GM19240 (cell line): ENCODE measurements around the gene WWOX.

ENCODE experiments used
- DNase-seq: peaks from one replicate; pipeline ENCODE4 v3.0.0; 2011; ENCODE audit warnings: low spot score; ENCODE audit not compliant: insufficient read length

WWOX gene

DNA sequence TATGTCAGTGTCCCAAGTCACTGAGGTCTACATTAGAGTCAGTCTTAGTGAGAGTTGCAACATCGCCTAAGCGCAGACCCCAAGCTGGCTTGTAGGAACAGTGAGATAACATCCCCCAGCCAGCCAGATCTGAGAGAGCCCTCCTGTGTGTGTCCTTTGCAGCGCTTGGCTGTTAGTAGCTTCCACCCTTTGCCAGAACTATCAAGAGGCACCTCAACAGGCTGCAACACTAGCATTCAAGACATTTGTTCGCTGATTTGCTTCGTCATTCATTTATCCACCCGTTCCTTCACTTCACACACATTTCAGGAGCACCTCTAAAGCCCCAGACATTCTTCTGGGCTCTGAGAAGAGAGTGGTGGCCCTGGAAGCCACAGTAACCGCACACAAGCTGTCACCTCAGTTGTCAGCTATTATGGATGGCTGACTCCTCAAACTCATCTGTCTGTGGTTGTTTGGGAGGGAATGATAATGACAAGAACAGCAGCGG lies 289.6 kb downstream of the WWOX start:
- no peak for DNase-seq

DNA sequence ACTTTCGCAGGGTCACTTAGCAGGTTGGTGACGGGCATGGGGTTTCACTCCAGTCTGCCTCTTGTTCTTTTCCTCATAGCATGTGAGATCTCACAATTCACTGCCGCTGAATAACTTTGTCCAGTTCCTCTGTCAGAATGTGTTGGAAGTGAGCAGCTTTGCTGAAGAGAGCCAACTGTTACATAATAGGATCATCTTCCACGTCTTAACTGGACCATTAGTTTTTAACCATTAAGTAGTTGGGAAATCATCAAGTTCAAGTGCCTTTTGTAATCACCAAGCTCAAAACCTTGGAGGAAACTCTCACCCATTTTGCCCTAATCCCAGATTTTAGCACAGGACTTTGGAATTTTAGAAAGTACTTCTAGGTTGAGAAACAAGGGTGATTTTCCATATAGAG lies 290.6 kb downstream of the WWOX start:
- no peak for DNase-seq

DNA sequence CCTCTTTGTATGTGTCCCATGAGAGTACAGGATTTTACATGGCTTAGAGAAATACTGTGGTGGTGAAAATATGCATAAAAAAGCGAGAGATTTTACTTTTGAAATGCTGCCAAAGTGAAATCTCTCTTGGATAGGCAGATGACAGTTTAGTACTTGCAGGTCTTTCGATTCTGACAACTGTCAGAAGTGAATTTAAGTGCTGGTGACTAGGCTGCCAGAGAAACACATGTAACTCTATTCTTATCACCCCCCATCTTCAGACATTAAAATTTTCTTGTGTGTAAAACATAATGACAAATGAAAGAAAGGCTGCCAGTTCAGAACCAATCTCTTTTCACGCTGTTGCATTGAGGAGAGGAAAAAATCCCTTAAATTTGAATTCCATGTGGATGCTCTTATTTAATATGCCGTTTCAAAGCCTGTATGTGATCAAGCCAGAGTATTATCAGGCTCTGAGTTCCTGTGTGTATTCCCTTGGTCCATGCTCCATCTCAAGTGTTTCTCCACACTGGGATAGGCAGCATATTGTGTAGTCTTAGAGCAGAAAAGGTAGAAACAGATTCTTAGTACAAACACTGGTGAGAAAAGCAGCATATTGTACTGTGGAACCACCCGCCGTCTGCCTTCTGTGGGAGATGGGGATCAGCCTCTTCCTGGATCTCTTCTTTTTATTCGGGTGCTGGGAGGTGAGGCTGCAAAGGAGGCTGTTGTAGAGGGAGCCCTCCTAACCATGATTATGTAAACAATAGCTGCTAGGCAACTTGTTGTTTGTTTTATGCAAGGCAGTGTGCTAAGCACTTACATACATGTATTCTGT lies 291.3 kb downstream of the WWOX start:
- DNase-seq: no peak

DNA sequence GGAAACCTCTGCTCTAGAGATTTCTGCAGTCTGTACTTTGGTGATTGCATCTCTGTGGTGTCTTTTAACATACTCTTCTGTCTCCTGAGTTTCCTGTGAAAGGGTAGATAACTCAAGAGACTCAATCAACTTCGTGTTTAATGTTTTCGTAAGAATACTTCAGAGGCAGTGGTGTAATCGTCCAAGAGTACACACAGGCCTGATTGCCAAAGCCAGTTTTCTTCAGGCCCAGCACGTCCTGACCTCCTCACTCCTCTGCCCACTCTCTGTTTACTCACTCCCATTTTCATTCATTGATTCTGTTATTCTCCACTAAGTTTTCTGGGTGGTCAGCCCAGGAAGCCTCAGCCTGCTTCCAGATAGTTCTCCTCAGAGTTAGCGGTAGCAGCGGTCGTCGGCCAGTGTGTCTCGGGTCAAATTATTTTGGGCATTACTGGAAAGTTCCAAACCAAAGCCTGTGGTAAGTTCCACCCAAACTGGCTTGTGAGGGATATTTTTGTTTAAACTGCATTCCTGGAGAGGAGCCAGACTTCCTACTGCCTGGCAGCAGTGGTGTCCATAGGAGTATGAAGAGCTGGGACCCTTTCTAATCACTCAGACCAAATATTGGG lies 293.2 kb downstream of the WWOX start:
- no peak for DNase-seq

DNA sequence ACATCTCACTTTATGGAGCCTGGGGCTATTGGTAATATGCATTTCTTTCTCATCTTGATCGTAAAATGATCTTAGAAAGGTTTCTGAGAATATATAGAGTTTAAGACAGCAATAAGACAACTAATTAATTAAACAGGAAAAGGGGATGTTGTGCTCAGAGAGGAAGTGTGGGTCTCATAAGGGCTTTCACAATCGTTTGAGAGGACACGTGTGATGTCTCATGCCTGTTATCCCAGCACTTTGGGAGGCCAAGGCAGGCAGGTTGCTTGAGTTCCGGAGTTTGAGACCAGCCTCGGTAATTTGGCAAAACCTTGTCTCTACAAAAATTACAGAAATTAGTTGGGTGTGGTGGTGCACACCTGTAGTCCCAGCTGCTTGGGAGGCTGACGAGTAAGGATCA lies 295.6 kb downstream of the WWOX start:
- no peak for DNase-seq

DNA sequence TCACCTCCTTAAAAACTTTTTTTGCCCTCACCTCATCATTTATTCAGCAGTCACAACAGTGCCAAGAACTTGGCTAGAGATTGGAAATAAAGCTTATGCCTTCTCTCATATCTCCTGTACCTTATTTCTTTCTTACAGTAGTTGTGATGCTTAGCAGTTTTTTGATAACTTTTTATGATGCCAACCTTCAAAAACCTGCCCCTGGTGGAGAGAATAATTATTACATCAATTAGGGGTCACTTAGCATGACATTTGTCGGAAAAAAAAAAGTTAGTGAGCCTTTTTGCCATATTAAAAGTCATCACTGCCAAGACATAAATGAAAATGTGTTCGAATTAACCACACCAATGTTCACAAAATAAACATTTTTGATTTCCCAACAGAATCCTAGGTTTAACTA lies 296.6 kb downstream of the WWOX start:
- no peak for DNase-seq

DNA sequence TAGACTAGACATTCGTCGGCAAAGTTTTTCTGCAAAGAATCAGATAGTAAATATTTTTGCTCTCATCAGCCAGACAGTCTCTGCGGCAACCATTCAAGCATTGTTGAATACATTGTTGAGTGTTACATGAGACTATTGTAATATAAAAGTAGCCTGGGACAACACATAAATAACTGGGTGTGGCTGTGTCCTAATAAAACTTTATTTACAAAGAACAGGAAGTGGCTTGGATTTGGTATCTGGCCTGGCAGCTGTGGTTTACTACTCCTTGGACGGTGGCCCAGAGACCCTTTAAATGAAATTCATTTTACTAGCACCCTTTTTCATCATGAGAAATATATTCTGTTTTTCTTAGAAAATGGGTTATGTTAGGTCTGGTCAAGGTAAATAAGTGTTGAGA lies 297.2 kb downstream of the WWOX start:
- no peak for DNase-seq

DNA sequence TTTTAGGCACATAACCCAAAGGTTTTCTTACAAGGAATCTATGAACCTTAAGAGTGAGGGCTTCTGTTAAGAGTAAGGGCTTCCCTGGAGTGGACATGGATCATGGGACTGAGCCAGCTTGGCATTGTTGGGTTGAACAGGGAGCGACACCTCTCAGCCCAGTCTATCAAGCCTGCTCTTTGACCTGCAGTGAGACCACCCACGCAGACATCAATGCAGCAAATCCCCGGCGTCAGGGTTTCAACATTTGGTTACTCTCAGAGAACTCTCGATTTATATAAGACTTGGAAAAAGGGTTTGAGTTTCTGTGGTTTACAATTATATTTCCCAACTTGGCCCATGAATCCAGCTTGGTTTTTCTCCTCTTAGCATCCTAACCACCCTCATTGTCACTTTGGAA lies 299.9 kb downstream of the WWOX start:
- no peak for DNase-seq

DNA sequence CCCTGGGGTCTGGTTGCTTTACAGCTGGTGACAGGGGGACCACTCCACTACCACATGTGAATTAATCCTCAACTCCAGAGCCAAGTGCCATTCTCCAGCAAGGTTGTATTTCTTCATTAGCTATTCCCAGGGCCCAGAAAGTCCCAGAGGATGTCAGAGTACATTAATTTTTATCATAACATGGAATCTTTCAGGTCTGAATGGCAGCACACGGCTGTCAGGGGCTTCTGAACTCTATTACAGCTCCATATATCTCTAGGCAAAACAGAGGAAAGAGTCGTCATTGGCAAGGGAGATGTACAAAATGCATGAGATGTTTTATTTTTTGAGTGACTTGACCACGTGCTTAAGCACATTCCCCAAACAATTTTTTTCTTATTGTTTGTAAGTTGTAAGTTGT lies 303.4 kb downstream of the WWOX start:
- DNase-seq: no peak

DNA sequence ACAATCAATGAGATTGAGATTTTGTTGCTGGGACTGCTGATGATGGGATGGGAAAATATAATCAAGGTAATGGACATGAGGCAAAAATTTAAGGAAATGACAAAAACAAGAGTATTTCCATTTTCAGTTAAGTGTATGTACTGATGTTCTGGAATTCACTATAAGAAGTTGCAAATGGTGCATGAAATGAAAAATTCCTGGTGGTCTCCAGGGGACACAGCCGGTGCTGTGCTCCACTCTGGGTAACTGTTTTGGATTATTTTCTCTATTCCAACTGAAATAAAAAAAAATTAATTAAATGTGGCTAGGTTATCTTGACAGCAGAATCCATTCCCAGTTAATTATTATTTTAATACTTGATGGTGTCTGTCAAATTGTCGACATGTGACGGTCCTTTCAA lies 305.6 kb downstream of the WWOX start:
- no peak for DNase-seq

DNA sequence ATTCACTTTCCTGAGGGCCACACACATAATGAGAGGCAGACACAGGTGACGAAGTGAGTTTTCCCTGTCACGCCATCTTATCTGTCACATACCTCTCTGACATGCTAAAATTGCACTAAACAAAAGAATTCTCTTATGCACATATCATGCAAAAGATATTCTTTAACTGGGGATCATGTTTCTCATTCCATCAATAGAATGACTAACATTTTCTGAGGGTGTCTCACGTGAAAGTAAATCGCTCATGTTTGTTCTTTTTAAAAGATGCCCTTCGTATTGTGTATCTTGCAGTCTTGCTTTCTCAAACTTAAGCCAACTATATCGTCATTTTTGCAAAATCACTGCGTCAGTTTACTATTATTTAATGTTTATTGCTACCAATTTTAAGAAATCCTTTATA lies 306.4 kb downstream of the WWOX start:
- no peak for DNase-seq

DNA sequence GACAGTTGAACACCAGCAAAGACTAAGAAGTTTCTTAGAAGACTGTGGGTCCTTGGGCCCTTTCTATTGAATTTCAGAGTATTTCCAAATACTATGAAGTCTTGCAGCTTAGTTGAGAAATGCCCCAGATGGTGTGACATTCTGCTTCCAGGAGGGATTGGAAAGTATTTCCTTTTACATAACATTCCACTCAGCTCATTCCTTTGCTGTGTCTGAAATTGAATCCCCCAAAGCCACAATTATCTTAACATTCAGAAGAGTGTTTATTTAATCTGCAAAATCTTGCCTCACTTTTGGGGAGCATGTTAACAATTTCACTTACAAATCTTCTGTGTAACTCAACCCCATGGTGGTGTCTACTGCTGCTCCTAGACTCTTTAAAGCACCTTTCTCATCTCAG lies 307.7 kb downstream of the WWOX start:
- DNase-seq: no peak

DNA sequence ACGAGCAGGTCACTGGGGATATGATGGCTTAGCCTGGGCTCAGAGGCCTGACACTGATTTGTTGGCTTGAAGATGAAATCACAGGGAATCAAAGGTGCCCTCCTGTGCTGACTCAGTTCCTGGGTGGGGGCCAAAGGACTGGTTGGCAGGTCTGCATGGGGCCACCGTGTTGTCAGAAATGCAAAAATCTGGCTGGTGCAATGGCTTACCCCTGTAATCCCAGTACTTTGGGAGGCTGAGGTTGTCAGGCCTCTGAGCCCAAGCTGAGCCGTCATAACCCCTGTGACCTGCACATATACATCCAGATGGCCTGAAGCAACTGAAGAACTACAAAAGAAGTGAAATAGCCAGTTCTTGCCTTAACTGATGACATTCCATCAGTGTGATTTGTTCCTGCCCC lies 314.2 kb downstream of the WWOX start:
- no peak for DNase-seq

DNA sequence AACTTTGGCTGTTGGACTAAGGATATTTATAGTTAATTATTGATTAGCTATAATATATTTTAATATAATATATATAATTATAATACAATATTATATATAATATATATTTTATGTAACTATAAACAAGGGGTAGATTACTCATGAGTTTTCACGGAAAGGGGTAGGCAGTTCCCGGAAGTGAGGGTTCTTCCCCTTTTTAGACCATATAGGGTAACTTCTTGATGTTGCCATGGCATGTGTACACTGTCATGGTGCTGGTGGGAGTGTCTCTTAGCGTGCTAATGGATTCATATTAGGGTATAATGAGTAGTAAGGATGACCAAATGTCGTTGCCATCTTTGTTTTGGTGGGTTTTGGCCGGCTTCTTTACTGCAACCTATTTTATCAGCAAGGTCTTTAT lies 315.6 kb downstream of the WWOX start:
- DNase-seq: no peak

DNA sequence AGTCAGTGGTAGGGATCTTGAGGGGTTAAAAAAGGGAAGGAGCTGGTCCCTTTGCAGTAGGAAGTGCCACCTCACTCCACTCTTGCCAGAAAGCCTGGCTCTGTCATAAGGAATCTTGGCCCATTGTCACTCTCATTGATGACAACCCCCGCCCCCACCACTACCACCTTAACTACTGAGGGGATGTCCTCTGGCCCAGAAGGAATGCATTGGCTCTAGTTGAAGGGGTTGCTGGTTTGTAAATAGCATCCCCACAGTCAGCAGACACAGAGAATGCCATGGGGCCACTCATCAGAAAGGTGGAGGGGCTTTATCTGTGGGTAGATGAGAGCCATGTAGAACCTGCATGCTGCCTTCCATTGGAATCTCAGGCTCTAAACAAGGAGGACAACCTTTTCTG lies 316.2 kb downstream of the WWOX start:
- no peak for DNase-seq

DNA sequence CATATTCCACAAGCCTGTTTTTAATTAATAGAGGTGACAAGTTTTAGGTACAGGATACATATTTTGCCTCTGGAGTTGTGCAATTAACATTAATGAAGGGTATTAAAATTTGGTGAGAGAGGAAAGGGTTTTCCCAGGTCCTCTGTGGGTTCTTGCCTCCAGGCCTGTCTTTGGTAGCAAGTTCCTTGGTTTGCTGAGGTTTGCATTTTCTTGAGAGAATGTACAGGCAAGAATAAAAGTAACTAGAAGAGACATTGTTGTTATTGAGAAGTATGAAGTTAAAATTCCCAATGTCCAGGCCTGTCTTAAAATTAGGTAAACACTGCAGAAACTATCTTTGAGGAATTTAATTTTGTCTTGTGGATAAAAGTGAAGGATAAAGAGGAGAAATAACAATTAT lies 316.9 kb downstream of the WWOX start:
- no peak for DNase-seq

DNA sequence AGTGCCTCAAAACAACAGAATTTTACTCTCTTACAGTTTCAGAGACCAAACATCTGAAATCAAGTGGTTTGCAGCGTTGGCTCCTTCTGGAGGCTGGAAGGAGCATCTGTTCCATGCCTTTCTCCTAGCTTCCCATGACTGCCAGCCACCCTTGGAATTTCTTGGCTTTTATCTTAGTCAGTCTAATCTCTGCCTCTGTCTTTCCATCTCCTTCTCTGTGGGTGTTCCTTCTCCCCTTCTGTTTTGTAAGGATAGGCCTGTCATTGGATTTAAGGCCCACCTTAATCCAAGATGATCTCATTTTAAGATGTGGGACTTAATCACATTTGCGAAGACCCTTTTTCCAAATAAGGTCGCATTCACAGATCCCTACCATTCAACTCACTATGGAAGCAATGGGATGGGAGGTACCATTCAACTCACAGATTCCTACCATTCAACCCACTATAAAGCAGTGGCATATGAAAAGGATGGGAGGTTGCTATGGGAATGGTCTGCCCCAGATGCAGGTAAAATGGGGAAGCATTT lies 321.8 kb downstream of the WWOX start:
- DNase-seq: no peak

DNA sequence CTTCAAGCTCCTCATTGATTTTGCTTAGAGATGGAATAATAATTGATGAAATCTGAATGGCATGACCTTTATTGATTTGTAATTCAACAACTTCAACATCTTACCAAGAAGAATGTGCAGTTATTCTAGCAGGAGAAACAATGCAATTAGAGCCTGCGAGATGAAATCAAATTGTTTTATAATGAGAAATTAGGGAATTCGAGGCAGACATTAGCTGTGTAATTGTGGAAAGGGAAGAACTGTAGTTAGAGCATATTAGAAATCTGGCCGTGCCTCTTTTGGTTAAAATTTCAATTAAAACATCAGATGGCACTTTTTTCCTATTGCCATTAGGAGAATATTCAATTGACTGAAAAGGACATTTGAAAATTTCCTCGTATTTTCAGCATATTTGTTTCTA lies 325.8 kb downstream of the WWOX start:
- DNase-seq: no peak

DNA sequence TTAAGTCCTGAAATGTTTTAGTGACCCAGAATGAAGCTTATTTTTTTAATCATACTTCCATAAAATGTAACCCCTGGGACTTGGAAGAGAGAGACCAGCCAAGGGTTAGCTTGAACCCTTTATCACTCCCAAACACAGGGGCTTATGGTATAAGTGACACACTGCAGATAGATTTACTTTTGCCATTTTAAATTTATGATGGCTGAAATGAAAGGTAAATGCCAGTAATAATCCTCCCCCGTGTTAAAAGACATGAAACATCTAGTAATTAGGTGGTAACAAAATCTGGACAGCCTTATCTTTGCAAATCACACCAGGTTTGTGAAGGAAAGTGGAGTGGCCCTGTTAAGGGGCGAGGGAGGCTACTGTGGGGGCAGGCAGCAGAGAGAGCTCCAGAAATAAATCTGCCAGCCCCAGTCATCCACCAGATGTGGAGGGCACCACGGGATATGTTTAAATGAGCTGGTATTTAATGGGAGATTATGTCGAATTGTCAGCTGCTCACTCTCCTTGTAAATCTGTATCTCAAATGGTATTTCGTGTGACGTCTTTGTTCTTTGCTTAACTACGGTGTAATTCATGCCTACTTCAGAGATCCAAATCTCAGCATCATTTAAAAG lies 326.5 kb downstream of the WWOX start:
- DNase-seq: no peak

DNA sequence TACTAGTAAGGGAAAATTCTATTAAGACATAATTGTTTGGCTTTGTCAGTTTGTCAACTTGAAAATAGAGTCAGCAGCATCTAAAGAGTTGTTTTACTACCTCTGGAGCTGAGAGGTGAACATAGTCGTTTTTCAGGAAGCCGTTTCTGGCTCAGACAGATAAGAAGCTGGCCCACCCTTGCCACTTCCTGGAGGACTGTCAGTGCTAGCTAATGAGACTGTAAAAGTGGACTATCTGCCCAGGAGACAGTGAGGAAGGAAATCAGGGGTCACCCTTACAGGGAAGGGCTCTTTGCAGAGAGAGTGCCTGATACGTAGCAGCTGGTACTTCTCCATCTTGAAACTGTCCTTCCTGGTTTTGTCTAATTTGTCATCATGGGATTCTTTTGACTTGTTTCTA lies 328.7 kb downstream of the WWOX start:
- no peak for DNase-seq

DNA sequence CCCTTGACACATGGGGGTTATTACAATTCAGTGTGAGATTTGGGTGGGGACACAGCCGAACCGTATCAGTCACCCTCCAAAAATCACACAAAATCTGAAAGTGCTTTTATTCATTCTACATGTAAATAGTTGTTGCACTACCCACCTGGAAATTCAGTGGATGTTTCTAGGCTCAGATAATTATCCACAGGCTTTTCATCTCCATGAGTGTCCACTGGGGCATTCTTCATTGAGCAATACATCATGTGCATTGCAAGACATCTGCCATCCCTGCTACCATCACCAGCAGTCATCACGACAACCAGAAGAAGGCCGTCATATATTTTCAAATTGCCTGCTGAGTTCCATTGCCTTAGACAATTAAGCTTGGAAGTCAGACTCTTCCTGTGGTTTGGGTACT lies 330.8 kb downstream of the WWOX start:
- DNase-seq: no peak

DNA sequence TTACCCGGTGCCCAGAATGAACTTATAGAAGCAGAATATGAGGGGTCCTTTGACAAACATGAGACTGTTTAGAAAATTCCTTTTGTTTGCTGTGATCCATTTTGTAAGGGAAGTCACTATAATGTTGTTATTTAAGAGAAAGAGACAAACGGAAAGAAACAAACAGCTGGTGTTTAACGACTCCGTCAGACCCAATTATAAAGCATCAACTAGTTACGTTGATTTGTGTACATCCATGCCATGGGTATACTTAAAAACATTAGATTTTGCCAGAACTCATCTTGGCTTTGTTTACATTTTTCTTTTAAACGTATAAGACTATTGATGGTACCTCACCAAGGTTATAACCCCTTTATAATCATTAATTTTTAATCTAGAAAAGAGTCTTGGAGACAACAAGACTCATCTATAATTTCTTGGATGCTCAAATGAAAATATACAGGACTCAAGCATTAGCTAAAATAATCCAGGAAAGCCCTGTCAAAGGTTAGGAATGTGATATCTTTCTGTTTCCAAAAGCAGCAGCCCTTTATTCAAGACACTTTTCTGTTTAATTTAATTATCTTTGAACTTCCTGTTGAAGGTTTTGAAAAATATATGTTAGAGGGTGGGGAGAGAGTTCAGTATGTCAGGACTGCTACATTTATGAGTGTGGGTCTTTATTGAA lies 331.7 kb downstream of the WWOX start:
- no peak for DNase-seq
